ENCODE data around the gene MAPKAP1. TPM values are rescaled to one million over a fixed set of nuclear protein-coding genes. Genes with fewer than 3 reads are reported as not detected.
"Not testable (repeated sequence)": the region's sequence is repeated elsewhere in the genome, so short reads cannot be mapped to it uniquely, and the experiment has no call there.

Gene MAPKAP1
- total RNA-seq, 2 donors from 2014 or later: 42.2 to 66.5 TPM

DNA sequence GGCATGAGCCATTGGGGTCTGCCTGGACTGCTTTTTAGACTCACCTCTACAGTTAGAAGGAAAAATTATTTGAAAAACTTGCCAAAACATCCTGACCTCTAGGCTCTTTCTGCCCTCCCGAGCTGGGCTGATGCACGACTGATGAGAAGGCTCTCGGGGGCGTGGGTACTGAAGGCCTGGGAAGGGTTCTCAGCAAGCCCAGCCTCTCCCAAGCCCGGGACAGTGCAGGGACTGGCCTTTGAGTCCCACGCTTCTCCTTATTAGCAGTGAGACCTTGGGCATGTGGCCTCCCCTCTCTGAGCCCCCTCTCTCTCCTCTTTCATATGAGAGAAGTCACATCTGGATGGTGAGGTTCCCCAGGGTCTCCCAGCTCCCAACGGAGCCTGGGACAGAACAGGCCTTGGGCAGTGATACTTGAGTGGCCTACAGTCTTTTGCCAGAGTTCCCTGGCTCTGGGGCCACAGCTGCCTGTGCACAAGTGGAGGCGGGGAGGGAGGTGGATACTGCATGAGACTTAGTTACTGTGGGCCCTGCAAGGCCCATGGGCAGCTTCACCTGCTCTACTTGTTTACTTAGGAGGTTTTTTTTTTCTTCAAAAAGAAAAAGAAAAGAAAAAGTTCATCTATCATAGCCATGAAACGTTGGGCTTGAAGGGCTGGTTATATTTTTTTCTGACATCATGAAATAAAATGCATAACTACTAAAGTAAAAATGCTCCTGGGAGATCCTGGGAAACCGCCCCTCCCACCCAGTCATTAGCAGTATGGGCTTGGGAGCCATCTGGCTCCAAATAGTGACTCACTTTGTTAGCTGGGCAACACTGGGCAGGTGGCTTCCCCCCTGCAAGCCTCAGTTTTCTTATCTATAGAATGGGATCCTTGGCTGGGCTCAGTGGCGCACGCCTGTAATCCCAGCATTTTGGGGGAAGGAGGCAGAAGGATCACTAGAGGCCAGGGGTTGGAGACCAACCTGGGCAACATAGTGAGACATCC is 306.0 kb downstream of the MAPKAP1 start:
- H3K27me3 Mint-ChIP-seq: no peaks in the 10 kb centered on the region
- no peaks in the 10 kb centered on the region for H3K9me3 Mint-ChIP-seq
- ATAC-seq (replicated peaks): no peak
- no peak overlapping the region for H3K4me3 Mint-ChIP-seq
- H3K36me3 Mint-ChIP-seq (ENCODE audit: low read depth): no peaks in the 10 kb centered on the region
- no peak overlapping the region for H3K27ac Mint-ChIP-seq
- no peaks in the 10 kb centered on the region for H3K4me1 Mint-ChIP-seq

DNA sequence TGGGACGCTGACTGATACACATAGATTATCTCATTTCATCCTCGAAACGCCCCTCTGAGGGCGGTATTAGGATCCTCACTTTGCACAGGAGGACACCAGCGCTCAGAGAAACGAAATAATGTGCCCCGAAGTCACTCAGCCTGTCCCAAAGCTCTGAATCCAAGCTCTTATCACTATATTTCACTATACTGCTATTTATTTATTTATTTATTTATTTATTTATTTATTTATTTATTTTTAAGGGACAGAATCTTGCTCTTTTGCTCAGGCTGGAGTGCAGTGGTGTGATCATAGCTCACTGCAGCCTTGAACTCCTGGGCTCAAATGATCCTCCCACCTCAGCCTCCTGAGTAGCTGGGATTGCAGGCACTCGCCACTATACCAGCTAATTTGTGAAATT is 306.8 kb downstream of the MAPKAP1 start:
- not testable (repeated sequence) for H3K27ac Mint-ChIP-seq; H3K4me1 Mint-ChIP-seq; H3K36me3 Mint-ChIP-seq (ENCODE audit: low read depth); H3K9me3 Mint-ChIP-seq; H3K4me3 Mint-ChIP-seq; ATAC-seq (replicated peaks); H3K27me3 Mint-ChIP-seq

DNA sequence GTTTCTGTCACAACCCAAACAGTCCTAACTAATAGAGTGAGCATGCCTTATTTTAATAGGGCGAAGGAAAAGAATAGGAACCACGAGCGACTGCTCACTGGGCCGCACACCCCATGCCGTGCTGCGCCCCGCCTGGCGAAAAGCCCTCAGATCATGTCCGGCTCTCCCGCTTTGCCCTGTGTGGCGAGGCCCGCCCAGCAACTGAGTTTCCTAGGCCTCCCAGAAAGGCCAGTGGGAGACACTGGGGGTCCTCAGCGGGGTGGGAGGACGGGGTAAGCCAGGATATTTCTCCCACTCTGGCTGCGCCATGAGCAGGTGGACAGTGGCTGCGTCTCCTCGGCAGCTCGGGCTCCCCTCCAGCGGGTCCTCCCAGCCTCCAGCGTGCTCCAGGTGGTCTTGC is 307.3 kb downstream of the MAPKAP1 start:
- ATAC-seq (replicated peaks): no peak

DNA sequence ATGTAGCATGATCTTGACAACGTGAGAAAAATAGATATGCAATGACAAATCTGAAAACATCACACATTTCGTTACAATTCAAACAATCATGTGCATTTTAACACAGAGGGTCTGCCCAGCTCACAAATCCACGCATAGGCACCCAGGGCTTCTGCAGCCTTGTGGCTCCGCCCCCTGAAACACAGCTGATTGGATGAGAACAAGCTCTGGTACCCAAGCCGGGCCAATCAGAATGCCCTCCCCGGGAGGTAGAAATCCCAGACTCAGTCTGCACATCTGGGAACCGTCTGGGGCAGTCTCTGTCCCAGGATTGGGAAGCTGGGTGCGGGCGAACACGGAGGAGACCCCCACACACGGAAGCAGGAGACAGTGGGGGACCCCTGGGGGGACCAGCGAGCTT is 307.8 kb downstream of the MAPKAP1 start:
- ATAC-seq (replicated peaks): no peak
- Mint-ChIP-seq H3K27ac (no peak overlapping the region), H3K4me3 (no peak overlapping the region), H3K4me1 (no peaks in the 10 kb centered on the region), H3K9me3 (no peaks in the 10 kb centered on the region), H3K36me3 (ENCODE audit: low read depth) (no peaks in the 10 kb centered on the region), H3K27me3 (no peaks in the 10 kb centered on the region)

More for the DNA sequence above, 307.3 kb downstream of the MAPKAP1 start:
- Mint-ChIP-seq H3K4me3 (no peak overlapping the region), H3K27ac (no peak overlapping the region), H3K4me1 (no peaks in the 10 kb centered on the region), H3K36me3 (ENCODE audit: low read depth) (no peaks in the 10 kb centered on the region), H3K9me3 (no peaks in the 10 kb centered on the region), H3K27me3 (no peaks in the 10 kb centered on the region)

DNA sequence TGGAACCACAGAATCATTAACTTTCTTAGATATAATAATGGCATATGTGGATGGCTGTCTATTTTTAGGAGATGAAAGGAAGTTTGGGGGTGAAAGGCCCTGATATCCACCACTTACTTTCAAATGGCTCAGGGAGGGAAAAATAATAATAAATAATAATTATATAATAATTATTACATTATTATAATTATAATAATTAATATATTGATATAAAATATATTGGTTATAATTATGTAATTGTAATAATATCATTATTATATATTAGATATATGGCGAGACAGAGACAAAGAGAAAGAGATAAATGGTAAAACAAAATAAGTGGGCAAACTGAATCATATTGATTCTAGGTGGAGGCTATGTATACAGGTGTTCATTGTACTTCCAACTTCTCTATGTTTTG is 308.8 kb downstream of the MAPKAP1 start:
- ATAC-seq (replicated peaks): no peak
- H3K27ac Mint-ChIP-seq: no peak overlapping the region
- H3K4me1 Mint-ChIP-seq: no peaks in the 10 kb centered on the region
- H3K4me3 Mint-ChIP-seq: no peak overlapping the region
- no peaks in the 10 kb centered on the region for H3K36me3 Mint-ChIP-seq (ENCODE audit: low read depth)
- H3K27me3 Mint-ChIP-seq: no peaks in the 10 kb centered on the region
- no peaks in the 10 kb centered on the region for H3K9me3 Mint-ChIP-seq

DNA sequence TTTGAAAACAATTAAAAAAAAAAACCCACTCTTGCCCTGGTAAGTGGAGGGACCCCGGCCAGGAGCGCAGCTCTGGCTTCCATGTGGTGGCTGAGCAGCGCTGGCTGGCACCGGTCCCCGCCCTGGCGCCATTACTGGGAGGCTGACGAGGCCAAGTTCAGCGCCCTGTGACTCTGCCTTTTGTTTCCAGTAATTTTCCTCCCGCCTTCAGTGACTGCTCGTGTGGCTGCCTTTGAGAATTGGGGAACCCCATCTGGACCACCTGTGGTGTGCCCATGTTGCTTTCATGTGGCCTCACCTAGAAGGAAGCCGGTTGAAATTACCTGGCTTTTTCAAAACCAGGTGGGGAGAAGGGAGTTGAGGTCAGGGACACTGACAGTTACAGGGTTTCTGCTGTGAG is 309.3 kb downstream of the MAPKAP1 start:
- Mint-ChIP-seq H3K27me3 (no peaks in the 10 kb centered on the region), H3K9me3 (no peaks in the 10 kb centered on the region), H3K4me1 (no peaks in the 10 kb centered on the region), H3K36me3 (ENCODE audit: low read depth) (no peaks in the 10 kb centered on the region), H3K4me3 (no peak overlapping the region), H3K27ac (no peak overlapping the region)
- ATAC-seq (replicated peaks): no peak

DNA sequence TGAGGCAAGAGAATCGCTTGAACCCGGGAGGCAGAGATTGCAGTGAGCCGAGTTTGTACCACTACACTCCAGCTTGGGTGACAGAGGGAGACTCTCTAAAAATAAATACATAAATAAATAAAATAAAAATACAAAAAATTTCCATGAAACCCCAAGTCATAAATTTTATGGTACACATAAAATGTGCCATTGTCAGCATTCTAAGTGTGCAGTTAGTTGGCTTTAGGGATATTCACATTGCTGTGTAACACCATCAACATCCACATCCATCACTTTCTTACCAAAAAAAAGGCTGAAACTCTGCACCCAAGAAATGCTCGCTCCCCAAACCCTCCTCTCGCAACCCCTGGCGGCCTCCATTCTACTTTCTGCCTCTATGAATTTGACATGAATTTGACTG is 310.2 kb downstream of the MAPKAP1 start:
- Mint-ChIP-seq H3K27ac (no peak overlapping the region), H3K36me3 (ENCODE audit: low read depth) (no peaks in the 10 kb centered on the region), H3K4me1 (no peaks in the 10 kb centered on the region), H3K4me3 (no peak overlapping the region), H3K9me3 (no peaks in the 10 kb centered on the region), H3K27me3 (no peaks in the 10 kb centered on the region)
- ATAC-seq (replicated peaks): no peak

DNA sequence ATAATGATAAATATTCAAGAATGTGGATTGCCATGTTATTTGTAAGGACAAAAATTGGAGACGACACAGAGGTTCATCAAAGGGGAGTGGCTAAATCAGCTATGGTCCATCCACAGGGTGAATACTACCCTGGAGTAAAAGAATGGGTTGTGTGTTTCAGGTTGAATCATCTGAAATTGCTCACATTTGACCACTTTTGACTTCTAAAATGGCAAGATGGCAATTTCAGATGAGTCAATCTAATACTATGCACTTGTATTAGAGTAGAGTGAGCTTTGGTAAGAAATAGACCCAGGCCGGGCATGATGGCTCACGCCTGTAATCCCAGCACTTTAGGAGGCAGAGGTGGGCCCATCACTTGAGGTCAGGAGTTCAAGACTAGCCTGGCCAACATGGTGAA is 313.6 kb downstream of the MAPKAP1 start:
- Mint-ChIP-seq H3K27ac (no peak overlapping the region), H3K36me3 (ENCODE audit: low read depth) (no peaks in the 10 kb centered on the region), H3K9me3 (no peaks in the 10 kb centered on the region), H3K4me1 (no peaks in the 10 kb centered on the region), H3K27me3 (no peaks in the 10 kb centered on the region), H3K4me3 (no peak overlapping the region)
- peak; percentile 82 for ATAC-seq (replicated peaks)

DNA sequence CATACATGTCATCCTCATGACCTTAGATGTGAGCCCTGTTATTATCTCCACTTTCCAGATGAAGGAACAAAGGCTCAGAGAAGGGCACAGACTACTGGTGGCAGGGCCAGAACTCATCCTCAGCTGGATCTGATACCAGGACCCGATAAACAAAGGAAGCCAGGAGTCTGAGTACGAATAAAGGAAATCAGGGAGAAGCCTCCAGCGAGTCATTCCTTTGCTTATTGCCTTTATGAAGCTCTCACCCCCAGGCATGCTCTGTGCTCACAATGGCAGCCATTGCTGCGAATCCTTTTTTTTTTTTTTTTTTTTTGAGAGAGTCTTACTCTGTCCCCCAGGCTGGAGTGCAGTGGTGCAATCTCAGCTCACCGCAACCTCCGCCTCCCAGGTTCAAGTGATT is 315.3 kb downstream of the MAPKAP1 start:
- no peaks in the 10 kb centered on the region for H3K36me3 Mint-ChIP-seq (ENCODE audit: low read depth)
- no peak overlapping the region for H3K4me3 Mint-ChIP-seq
- no peaks in the 10 kb centered on the region for H3K9me3 Mint-ChIP-seq
- ATAC-seq (replicated peaks): no peak
- no peak overlapping the region for H3K27ac Mint-ChIP-seq
- no peaks in the 10 kb centered on the region for H3K4me1 Mint-ChIP-seq
- no peaks in the 10 kb centered on the region for H3K27me3 Mint-ChIP-seq

DNA sequence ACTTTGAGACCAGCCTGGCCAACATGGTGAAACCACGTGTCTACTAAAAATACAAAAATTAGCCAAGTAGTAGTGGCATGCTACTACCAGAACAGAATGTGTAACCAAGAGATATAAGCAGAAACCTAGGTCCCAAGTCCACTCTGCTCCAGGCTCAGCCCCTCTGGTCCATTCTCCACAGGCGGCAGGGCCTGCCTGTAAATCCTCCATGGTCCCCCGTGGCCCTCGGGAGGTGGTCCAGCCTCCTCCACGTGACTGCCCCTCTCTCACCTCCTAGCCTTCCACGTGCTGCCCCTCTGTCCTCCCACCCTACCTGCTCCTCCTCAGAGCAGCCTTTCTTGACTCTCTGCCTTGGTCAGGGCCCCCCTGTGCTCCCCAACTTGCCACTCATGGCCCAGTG is 318.0 kb downstream of the MAPKAP1 start:
- no peak for ATAC-seq (replicated peaks)
- Mint-ChIP-seq H3K4me1 (no peaks in the 10 kb centered on the region), H3K9me3 (no peaks in the 10 kb centered on the region), H3K27me3 (no peaks in the 10 kb centered on the region), H3K27ac (no peak overlapping the region), H3K4me3 (no peak overlapping the region), H3K36me3 (ENCODE audit: low read depth) (no peaks in the 10 kb centered on the region)

DNA sequence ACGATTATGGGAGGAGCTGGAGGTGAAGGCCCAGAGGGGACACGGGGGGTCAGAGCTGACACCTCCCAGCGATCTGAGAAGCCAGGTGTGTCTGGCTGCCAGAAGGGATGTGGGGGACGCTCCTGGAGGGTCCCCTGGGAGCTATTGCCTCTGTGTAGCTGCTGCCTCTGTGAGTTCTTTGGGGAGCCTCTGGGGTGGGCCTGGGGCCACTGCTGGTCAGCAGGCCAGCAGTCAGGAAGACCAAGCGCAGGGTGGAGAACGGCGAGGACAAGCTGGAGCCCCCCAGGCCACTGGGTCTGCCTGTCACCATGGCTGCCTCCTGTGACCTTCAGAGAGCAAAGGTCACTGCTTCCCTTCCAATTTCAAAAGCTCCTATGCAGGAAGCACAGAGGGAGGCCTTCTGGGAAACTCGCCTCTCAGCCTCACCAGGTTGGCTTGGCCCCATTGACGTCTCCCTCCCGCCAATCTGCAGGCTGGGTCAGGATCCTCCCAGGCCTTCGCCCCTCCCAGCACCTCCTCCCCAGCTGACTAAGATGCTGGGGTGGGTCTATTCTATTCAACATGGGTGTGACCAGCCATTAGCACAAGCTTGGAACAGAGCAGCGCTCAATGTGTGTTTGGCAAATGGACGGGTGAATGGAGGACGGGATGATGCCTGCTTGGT is 319.0 kb downstream of the MAPKAP1 start:
- Mint-ChIP-seq H3K4me1 (no peaks in the 10 kb centered on the region), H3K9me3 (no peaks in the 10 kb centered on the region), H3K27ac (no peak overlapping the region), H3K36me3 (ENCODE audit: low read depth) (no peaks in the 10 kb centered on the region), H3K27me3 (no peaks in the 10 kb centered on the region), H3K4me3 (no peak overlapping the region)
- no peak for ATAC-seq (replicated peaks)

Other genes with a start within 250 kb of the MAPKAP1 start
- gene PBX3, start 40.2 kb upstream of the MAPKAP1 start, total RNA-seq: 10 to 100 TPM in 1 of 2 donors, 1 to 10 TPM in 1; 8.5 to 15.8 TPM